ENCODE results near the gene S100A2. TPM values are rescaled to one million over a fixed set of nuclear protein-coding genes. Genes with fewer than 3 reads are reported as not detected.
A peak's percentile ranks its signal among the peaks of the same experiment; 100 is the strongest.

Gene S100A2
- total and polyA plus RNA-seq, 7 donors = 0.86 to 15.4 (median 1.1) TPM

GRCh38 chr1:153545067-153546055 lies 20.3 kb downstream of the S100A2 start, which contains the start of gene S100A4:
Gene S100A4 (minus strand): TSS chr1:153545806. CDS start chr1:153544794, 1,012 bp downstream.
- H3K4me1 ChIP-seq = peaks cover 17% of the 10 kb centered on the region
- H3K27ac ChIP-seq = peak within 1 kb of the TSS; percentile 65
- intact Hi-C loops (cut with DNase I) = no loop called here
- 38 to 49% (median 41%) methylated on average over 19 of the region's 19 CpGs for WGBS, 3 donors
- ATAC-seq (peak; percentile 71 to 88 (median 82)), DNase-seq (peak; percentile 92 to 93)
- no peaks in the 10 kb centered on the region for H3K27me3 ChIP-seq (ENCODE audit: insufficient read depth in 3 of 3, low read length in 2 of 3)
- peak within 1 kb of the TSS; percentile 60 for H3K4me3 ChIP-seq
- TF ChIP-seq CTCF (IDR thresholded peaks at IDR 0.05) = no peak
- no peaks in the 10 kb centered on the region for H3K36me3 ChIP-seq (ENCODE audit: insufficient read depth in 1 of 2, low read depth in 1 of 2)
- no peaks in the 10 kb centered on the region for H3K9me3 ChIP-seq

DNA sequence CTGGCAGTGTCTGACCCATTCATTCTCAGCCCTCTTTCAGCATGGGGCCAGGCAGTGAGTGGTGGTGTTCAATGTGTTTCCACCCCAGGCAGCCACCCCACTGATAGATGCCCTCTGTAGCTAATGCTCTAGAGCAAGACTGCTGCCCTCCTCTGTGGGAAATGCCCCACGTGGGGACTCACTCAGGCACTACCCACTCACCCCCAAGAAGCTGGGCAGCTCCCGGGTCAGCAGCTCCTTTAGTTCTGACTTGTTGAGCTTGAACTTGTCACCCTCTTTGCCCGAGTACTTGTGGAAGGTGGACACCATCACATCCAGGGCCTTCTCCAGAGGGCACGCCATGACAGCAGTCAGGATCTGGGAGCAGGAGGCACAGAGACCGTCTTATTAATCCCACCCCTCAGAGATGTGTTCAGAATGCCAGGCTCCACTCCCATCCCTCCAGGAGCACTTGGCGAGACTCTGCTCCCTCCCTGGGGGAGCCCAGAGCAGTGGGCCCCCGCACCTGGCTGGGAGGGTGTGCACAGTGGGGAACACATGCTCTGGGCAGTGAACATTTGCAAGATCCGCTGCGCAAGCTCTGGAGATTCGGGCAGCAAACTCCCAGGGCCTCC lies 21.1 kb downstream of the S100A2 start:
- H3K36me3 ChIP-seq (ENCODE audit: insufficient read depth in 1 of 2, low read depth in 1 of 2) = no peaks in the 10 kb centered on the region
- intact Hi-C loops (cut with DNase I) = no loop called here
- peaks cover 14% of the 10 kb centered on the region for H3K4me1 ChIP-seq
- TF ChIP-seq CTCF (IDR thresholded peaks at IDR 0.05) = no peak
- H3K27me3 ChIP-seq (ENCODE audit: insufficient read depth in 3 of 3, low read length in 2 of 3) = no peaks in the 10 kb centered on the region
- 36 to 54% (median 36%) methylated on average over 10 of the region's 10 CpGs for WGBS, 3 donors
- DNase-seq (no peak), ATAC-seq (peak in 1 of 4 donors; percentile 3)
- H3K4me3 ChIP-seq = peak overlapping the region; percentile 60
- H3K9me3 ChIP-seq = no peaks in the 10 kb centered on the region
- peak overlapping the region; percentile 65 for H3K27ac ChIP-seq

DNA sequence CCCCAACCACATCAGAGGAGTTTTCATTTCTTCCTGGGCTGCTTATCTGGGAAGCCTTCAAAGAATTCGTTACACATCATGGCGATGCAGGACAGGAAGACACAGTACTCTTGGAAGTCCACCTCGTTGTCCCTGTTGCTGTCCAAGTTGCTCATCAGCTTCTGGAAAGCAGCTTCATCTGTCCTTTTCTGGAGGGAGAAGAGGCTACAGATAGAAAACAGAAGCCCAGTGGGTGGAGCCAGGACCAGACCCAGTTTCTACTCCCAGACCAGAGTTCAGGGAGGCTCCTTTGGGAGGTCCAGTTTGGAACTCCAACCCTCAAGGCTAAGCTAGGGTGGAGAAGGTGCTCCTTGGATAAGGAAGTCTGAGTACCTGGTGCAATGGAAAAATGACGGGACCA lies 21.9 kb downstream of the S100A2 start:
- Histone ChIP-seq H3K27ac (no peak overlapping the region), H3K4me1 (peaks cover 10% of the 10 kb centered on the region), H3K36me3 (ENCODE audit: insufficient read depth in 1 of 2, low read depth in 1 of 2) (no peaks in the 10 kb centered on the region), H3K9me3 (no peaks in the 10 kb centered on the region), H3K4me3 (no peak overlapping the region), H3K27me3 (ENCODE audit: insufficient read depth in 3 of 3, low read length in 2 of 3) (no peaks in the 10 kb centered on the region)
- DNase-seq (no peak), ATAC-seq (no peak)
- intact Hi-C loops (cut with DNase I) = no loop called here
- no peak for TF ChIP-seq CTCF (IDR thresholded peaks at IDR 0.05)
- WGBS, 3 donors = 65 to 71% (median 67%) methylated on average over 4 of the region's 4 CpGs

- H3K36me3 ChIP-seq (ENCODE audit: insufficient read depth in 1 of 2, low read depth in 1 of 2) = no peaks in the 10 kb centered on the region
- H3K27ac ChIP-seq = no peak overlapping the region
- H3K4me1 ChIP-seq = peaks cover 10% of the 10 kb centered on the region
- no peaks in the 10 kb centered on the region for H3K27me3 ChIP-seq (ENCODE audit: insufficient read depth in 3 of 3, low read length in 2 of 3)
- 56 to 77% (median 63%) methylated on average over 13 of the region's 13 CpGs for WGBS, 3 donors
- H3K4me3 ChIP-seq = no peak overlapping the region
- no peak for ATAC-seq
- no peaks in the 10 kb centered on the region for H3K9me3 ChIP-seq
- intact Hi-C loops (cut with DNase I) = no loop called here
- DNase-seq = no peak
- TF ChIP-seq CTCF (IDR thresholded peaks at IDR 0.05) = no peak
Measured at GRCh38 chr1:153542956-153543711, 22.5 kb downstream of the S100A2 start.
